Stimulated activated CD4-positive, alpha-beta T cell treated with anti-CD3 and anti-CD28 coated beads, Interleukin-1b, Interleukin-23, amount 100 ng/mL, for 24 hours (primary cell): ENCODE data around the gene SIK3.

Source experiments
- DNase-seq, 4 experiments: peaks; one replicate each; pipeline ENCODE4 v3.0.0-alpha.2; 2020; ENCODE audit warnings: low read depth in 4 of 4, low spot score in 1 of 4

Gene SIK3

GRCh38 chr11:117110294-117110950, 12.2 kb upstream of the SIK3 start:
- DNase-seq, result no peak

DNA sequence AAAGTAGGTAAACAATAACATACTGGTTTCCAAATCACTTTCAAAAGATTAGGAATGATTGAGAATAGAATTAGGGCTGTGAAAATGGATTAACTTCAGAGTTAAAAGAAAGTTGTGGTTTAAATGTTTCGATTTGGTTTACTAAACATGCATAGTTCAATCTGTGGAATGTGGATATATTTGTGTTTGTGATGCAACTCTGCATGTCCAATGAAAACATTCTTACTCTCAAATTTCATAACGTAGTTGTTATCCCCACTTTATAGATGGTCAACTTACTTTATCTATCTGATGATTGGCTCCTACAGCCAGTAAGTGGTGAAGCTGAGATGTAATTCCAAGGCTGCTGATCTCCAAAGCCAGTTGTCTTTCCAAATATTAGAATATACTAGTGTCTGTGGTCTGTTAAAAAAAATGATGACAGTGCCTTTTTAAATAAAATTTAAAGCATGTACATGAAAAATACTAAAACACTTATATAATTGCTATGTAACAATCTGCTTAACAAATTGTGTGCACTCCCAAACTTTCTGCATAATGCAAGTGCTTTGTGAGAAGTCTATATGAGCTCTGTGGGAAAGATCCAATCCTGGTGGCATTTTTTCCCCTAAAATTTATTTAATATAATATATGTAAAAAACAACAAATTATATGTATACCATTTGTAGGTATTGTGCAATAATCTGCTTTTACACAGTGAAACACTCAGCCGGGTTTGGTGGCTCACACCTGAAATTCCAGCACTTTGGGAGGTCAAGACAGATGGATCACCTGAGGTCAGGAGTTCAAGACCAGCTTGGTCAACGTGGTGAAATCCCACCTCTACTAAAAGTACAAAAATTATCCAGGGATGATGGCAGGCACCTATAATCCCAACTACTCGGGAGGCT, 9.7 kb upstream of the SIK3 start:
- DNase-seq, result no peak

- DNase-seq, result no peak
These were observed 2.3 kb upstream of the SIK3 start for GRCh38 chr11:117100556-117100955.

DNA sequence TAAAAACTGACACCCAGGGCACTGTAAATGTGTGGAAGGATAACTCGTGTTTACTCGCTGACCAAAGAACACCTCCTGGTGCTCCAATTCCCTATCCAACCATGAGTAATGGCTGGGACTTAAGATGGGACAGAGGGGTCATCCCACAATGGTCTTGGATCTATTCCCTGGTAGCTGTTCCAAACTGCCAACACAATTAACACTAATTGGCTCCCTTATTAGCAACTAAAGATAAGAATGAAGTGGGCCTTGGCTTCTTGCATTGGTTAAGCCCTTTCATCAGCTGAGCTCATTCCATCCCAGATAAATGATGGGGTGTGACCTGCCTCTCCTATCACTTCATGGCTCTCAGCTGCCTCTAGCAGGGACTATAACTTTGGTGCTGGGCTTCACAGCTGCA, 1.5 kb upstream of the SIK3 start:
- no peak for DNase-seq

- DNase-seq, result peak in 1 of 4 experiments; percentile 25
These were observed 599 bp downstream of the SIK3 start for GRCh38 chr11:117097389-117098268.

DNA sequence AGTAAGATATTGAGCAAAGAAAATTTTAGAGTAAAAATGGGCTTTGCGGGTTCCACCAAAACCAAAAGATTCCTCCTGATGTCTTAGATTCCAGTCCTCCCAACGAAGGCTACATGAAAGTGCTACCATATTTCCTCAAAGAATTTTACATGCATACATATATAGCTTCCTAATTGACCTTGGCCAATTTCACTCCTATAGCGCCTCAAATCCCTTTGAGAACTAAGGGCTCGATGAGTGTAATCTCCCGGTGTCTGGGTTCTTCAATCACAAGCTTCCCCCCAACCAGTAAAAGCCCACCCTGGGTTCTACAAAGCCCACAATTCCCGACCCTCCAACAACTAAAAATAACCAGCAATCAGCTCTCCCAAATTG, 1.2 kb downstream of the SIK3 start:
- DNase-seq, result no peak

GRCh38 chr11:117096201-117096991, 1.8 kb downstream of the SIK3 start:
- no peak for DNase-seq

DNA sequence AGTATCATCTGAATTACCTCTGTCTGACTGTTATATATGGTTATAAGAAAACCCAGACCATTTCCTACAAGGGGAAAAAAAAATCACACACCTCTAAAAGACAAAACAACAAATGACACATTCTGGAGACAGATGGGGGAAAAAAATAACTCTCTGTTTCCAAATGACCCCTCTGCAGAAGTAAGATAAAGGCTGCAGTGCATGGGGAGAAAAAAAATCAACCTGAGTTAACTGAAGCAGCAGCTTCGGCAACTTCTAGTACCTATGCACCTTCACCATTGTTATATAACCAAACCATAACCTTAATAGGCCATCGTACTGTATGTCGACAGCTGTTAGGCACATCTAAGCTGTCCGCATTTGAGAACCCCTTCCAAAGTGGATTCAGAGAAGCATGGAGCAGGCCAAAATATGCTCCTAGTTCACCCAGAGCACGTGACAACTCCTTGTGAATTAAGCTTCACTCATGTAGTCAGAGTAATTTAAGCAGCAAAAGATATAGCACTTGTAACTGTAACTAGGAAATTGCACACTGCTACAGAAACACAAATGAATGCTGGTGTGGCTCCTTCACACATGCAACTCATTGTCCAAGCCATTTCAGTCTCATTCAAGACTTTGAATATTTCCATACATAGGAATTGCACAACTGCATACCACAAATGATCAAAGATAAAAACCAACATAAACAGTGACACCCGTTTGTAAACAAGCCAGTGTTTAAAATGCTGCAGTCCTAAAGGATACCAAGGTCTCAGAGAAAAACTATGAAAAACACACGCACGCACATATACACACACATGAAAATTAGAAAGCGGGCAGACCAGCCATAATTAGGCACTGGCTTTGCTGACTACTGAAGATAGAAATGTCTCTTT, 2.7 kb downstream of the SIK3 start:
- DNase-seq, result no peak

GRCh38 chr11:117094776-117095175, 3.5 kb downstream of the SIK3 start:
- no peak for DNase-seq

GRCh38 chr11:117092951-117093590, 5.2 kb downstream of the SIK3 start:
- no peak for DNase-seq

DNA sequence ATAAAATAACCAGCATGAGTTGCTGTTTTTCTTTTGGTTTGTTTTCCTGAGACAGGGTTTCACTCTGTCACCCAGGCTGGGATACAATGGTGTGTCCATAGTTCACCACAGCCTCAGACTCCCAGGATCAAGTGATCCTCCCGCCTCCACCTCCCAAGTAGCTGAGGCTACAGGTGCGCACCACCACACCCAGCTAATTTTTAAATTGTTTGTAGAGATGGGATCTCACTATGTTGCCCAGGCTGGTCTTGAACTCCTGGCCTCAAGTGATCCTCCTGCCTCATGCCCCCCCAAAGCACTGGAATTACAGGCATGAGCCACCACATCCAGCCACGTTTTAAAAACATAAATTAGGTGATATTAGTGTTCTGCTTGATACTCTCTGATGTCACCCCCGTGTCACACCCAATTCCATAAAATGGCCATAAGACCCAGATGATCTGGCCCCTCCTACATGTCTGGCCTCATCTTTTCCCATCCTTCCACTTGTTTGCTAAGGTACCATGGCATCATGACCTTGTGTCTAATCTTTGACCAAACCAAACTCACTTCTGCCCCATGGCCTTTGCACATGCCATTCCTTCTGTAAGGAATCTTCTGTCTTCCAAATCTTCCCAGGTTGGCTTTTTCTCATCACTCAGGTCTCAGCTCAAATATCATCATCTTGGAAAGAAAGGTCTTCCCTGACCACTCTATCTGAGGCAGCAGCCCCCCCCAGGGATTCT, 6.3 kb downstream of the SIK3 start:
- no peak for DNase-seq

DNA sequence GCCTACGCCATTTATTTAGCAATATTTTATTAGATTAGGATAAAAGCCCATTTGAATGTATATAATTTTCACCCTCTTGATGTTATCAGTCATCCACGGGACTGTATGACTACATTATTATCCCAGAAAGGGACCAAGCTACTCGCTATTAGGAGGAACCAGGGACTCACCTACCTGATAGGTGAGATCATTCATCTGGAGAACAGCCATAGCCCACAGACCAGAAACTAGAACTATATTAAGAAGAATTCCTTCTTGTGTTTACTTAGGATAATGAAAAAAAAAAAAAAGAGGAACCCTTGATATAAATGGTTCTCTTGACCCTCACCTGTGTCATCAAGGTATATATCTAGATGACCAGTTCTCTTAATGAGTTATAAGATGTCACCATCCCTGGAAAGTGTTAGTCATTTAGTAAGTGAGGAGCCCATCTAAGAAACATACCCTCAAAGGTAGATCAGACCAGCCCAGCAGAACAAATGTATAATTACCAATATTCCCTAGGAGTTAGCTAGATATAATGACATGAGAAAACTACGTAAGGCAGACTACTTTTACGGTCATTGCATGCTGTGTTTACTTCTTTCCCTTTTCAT, 8.0 kb downstream of the SIK3 start:
- no peak for DNase-seq

GRCh38 chr11:117089685-117090084, 8.5 kb downstream of the SIK3 start:
- DNase-seq, result no peak

DNA sequence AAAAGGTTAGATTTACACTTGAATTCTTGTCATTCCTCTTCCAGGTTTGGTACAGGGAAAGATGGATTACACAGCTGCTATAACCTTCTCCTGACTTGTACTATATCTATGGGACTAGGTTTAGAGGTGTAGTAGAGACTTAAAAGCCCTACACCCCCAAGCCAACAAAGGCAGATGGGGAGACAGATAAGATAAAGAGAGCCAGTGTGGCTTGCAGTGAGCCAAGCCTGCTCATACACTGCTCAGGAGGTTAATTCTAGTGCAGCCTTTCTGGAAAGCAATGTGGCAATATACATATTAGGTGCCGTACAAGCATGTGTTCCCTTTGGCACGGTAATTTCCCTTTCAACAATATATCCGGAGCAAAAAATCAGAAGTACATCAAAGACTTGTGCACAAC, 10.8 kb downstream of the SIK3 start:
- DNase-seq, result no peak

DNA sequence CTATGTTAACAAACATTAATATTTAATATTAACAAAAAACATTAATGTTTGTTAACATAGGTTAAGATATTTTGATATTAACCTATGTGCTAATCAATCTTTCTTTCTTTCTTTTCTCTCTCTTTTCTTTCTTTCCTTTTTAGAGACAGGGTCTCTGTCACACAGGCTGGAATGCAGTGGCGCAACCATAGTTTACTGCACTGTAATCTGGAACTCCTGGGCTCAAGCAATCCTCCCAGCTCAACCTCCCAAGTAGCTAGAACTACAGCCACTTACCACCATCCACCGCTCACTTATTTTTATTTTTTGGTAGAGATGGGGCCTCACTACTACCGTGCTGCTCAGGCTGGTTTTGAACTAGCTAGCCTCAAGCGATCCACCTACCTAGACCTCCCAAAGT, 13.2 kb downstream of the SIK3 start:
- no peak for DNase-seq

- DNase-seq, result no peak
These were observed 15.0 kb downstream of the SIK3 start for GRCh38 chr11:117083011-117083935.

DNA sequence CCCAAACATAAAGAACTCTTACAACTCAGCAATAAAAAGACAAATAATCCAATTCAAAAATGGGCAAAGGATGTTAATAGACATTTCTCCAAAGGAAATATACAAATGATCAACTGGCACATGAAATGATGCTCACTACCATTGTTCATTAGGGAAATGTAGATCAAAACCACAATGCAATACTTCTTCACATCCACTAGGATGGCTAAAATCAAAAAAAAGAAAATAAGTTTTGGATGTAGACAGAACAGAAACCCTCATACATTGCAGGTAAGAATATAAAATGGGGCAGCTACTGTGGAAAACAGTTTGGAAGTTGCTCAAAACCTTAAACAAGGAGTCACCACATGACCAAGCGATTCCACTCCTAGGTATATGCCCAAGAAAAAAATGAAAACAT, 16.3 kb downstream of the SIK3 start:
- no peak for DNase-seq
